ENCODE results near the gene DMAC1. TPM values are rescaled to one million over a fixed set of nuclear protein-coding genes. Genes with fewer than 3 reads are reported as not detected.

The DMAC1 gene
- total RNA-seq, 1 experiment from 2014 or later, result 49.6 TPM

- Mint-ChIP-seq H3K36me3 (ENCODE audit: insufficient read depth, unreplicated experiment) (no peaks in the 10 kb centered on the region), H3K9me3 (ENCODE audit: unreplicated experiment) (peaks cover 17% of the 10 kb centered on the region), H3K27ac (ENCODE audit: low read depth, unreplicated experiment) (no peak overlapping the region), H3K4me1 (ENCODE audit: insufficient read depth, unreplicated experiment) (no peaks in the 10 kb centered on the region), H3K4me3 (ENCODE audit: unreplicated experiment) (no peak overlapping the region), H3K27me3 (ENCODE audit: insufficient read depth, unreplicated experiment) (no peaks in the 10 kb centered on the region)
- intact Hi-C loops (cut with micrococcal nuclease), result no loop called here
- TF ChIP-seq CTCF (IDR thresholded peaks at IDR 0.05; ENCODE audit: unreplicated experiment), result no peak
- no TSS peak for BruUV-seq (replicated peaks)
- ChIA-PET CTCF (interaction anchor here (0.6 kb wide), 1 partner anchor 81 kb away, joined by 3 read pairs; no protein-coding TSS in a partner anchor), POLR2A (no interaction called here)
- DNase-seq (ENCODE audit: unreplicated experiment), result no peak
These were observed 47.1 kb downstream of the DMAC1 start for GRCh38 chr9:7752481-7752880.
